Subcutaneous abdominal adipose tissue (tissue), 5 donors: ENCODE data around the gene ZSWIM3.

Experiments
- H3K27ac ChIP-seq: one replicate; pipeline ENCODE4 v1.7.0; 2013; ENCODE audit warnings: low read depth, mild to moderate bottlenecking, inconsistent platforms, low read length, moderate library complexity
- H3K27me3 ChIP-seq, 5 donors: one replicate each; pipeline ENCODE4 v1.7.0; 2013; ENCODE audit warnings: low read length in 5 of 5, inconsistent platforms in 1 of 5; ENCODE audit not compliant: control insufficient read depth in 5 of 5, insufficient read depth in 4 of 5
- H3K36me3 ChIP-seq, 5 donors: one replicate each; pipeline ENCODE4 v1.7.0; 2013; ENCODE audit warnings: low read length in 5 of 5; ENCODE audit not compliant: control insufficient read depth in 5 of 5, insufficient read depth in 5 of 5
- H3K4me1 ChIP-seq, 5 donors: one replicate each; pipeline ENCODE4 v1.7.0; 2013; ENCODE audit warnings: low read length in 5 of 5, mild to moderate bottlenecking in 3 of 5, moderate library complexity in 1 of 5; ENCODE audit not compliant: control insufficient read depth in 5 of 5, insufficient read depth in 5 of 5
- H3K4me3 ChIP-seq, 5 donors: one replicate each; pipeline ENCODE4 v1.7.0; 2013; ENCODE audit warnings: low read length in 5 of 5, low read depth in 1 of 5
- H3K9ac ChIP-seq, 5 donors: one replicate each; pipeline ENCODE4 v1.7.0; 2013; ENCODE audit warnings: low read length in 5 of 5, mild to moderate bottlenecking in 4 of 5, moderate library complexity in 3 of 5
- H3K9me3 ChIP-seq, 5 donors: one replicate each; pipeline ENCODE4 v1.7.0; 2013; ENCODE audit warnings: low read length in 5 of 5; ENCODE audit not compliant: control insufficient read depth in 5 of 5
- donor health status: healthy.
- donor health status: healthy.
- donor health status: healthy.
- donor health status: healthy.
- donor health status: healthy.

The ZSWIM3 gene

DNA sequence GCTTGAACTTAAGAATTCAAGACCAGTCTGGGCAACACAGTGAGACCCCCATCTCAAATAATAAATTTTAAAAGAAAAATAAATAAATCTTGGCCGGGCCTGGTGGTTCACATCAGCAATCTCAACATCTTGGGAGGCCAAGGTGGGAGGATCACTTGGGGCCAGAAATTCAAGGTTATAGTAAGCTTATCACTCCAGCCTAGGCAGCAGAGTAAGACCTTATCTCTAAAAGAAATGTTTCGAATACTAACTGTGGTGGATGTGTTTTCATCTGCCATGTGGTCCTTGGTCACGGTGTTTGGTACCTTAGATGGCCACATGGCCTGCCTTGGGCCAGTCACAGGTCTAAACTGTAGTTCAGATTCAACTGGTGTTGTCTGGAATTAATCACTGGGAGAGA lies 39.2 kb upstream of the ZSWIM3 start:
- H3K27me3 ChIP-seq = peaks cover 6 to 15% (median 12%) of the 10 kb centered on the region in 5 donors
- no peaks in the 10 kb centered on the region for H3K9me3 ChIP-seq
- H3K9ac ChIP-seq = no peak overlapping the region
- H3K4me1 ChIP-seq = peaks cover 0 to 11% (median 7%) of the 10 kb centered on the region in 5 donors
- no peak overlapping the region for H3K27ac ChIP-seq
- no peaks in the 10 kb centered on the region for H3K36me3 ChIP-seq
- no peak overlapping the region for H3K4me3 ChIP-seq

DNA sequence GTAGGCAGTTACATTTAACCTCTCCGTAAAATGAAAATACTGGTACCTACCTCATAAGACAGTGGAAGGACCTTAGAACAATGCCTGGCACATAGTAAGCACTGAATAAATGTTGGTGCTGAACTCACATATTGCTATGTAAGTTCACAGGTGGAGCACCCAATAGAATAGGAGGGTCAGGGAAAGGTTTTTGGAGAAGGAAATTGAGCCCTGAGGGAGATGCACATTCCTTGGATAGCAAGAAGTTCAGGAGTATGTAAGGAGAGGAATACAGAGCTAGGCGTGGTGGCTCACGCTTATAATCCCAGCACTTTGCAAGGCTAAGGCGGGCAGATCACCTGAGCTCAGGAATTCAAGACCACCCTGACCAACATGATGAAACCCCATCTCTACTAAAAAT lies 37.9 kb upstream of the ZSWIM3 start:
- no peak overlapping the region for H3K27ac ChIP-seq
- peaks cover 14 to 27% (median 16%) of the 10 kb centered on the region in 5 donors for H3K27me3 ChIP-seq
- H3K4me1 ChIP-seq = peaks cover 0 to 21% (median 15%) of the 10 kb centered on the region in 5 donors
- no peaks in the 10 kb centered on the region for H3K36me3 ChIP-seq
- no peak overlapping the region for H3K9ac ChIP-seq
- no peak overlapping the region for H3K4me3 ChIP-seq
- no peaks in the 10 kb centered on the region for H3K9me3 ChIP-seq

- Histone ChIP-seq H3K4me3 (no peak overlapping the region), H3K36me3 (no peaks in the 10 kb centered on the region), H3K9ac (no peak overlapping the region), H3K9me3 (no peaks in the 10 kb centered on the region), H3K4me1 (peaks cover 2 to 33% (median 29%) of the 10 kb centered on the region in 5 donors), H3K27ac (no peak overlapping the region), H3K27me3 (peaks cover 14 to 27% (median 16%) of the 10 kb centered on the region in 5 donors)
Measured at GRCh38 chr20:45821947-45822346, 35.5 kb upstream of the ZSWIM3 start.

GRCh38 chr20:45822857-45823256 lies 34.6 kb upstream of the ZSWIM3 start:
- Histone ChIP-seq H3K36me3 (no peaks in the 10 kb centered on the region), H3K27ac (no peak overlapping the region), H3K4me3 (no peak overlapping the region), H3K9me3 (no peaks in the 10 kb centered on the region), H3K27me3 (peaks cover 14 to 27% (median 16%) of the 10 kb centered on the region in 5 donors), H3K9ac (no peak overlapping the region), H3K4me1 (peaks cover 2 to 38% (median 33%) of the 10 kb centered on the region in 5 donors)

DNA sequence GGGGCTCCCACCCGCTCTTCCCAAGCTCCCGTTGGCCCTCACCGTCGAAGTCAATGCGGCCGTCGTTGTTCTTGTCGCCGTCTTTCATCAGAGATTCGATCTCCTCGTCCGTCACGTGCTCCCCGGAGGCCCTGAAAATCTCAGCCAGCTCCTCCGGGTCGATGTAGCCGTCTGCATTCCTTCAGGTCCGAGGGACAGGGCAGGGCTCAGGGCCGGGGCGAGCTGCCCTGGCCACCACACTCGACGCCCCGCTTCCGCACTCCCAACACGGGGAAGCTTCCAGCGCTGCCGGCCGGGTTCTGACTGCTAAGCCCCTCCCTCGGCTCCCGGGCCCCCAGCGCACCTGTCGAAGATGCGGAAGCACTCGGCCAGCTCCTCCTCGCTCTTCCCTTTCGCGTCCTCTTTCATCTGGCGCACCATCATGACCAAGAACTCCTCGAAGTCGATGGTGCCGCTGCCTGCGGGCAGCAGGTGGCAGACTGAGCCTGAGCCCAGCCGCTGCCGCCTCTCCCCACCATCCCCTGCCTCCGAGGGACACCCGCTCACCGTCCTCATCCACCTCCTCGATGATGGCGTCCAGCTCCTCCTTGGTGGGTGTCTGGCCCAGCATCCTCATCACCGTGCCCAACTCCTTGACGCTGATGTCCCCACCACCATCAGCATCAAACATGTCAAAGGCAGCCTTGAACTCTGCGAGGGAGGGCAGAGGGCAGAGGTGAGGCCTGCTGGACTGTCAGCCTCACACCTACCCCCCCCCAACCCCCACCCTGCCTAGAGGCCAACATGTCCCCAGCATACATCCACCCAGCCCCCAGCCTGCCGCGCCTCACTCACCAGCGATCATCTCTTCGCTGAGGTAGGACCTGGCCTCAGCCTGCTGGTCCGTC lies 33.2 kb upstream of the ZSWIM3 start:
- peak overlapping the region in 2 of 5 donors; percentile 18 to 38 for H3K4me3 ChIP-seq
- H3K9ac ChIP-seq = no peak overlapping the region
- peaks cover 14 to 27% (median 16%) of the 10 kb centered on the region in 5 donors for H3K27me3 ChIP-seq
- peaks cover 4 to 50% (median 40%) of the 10 kb centered on the region in 5 donors for H3K4me1 ChIP-seq
- H3K27ac ChIP-seq = no peak overlapping the region
- no peaks in the 10 kb centered on the region for H3K9me3 ChIP-seq
- H3K36me3 ChIP-seq = no peaks in the 10 kb centered on the region

GRCh38 chr20:45826381-45827019 lies 30.9 kb upstream of the ZSWIM3 start:
- Histone ChIP-seq H3K27me3 (peaks cover 14 to 27% (median 16%) of the 10 kb centered on the region in 5 donors), H3K4me1 (peaks cover 4 to 50% (median 40%) of the 10 kb centered on the region in 5 donors), H3K36me3 (no peaks in the 10 kb centered on the region), H3K4me3 (no peak overlapping the region), H3K9me3 (no peaks in the 10 kb centered on the region), H3K9ac (peak overlapping the region in 2 of 5 donors; percentile 4 to 49), H3K27ac (peak overlapping the region; percentile 97)

DNA sequence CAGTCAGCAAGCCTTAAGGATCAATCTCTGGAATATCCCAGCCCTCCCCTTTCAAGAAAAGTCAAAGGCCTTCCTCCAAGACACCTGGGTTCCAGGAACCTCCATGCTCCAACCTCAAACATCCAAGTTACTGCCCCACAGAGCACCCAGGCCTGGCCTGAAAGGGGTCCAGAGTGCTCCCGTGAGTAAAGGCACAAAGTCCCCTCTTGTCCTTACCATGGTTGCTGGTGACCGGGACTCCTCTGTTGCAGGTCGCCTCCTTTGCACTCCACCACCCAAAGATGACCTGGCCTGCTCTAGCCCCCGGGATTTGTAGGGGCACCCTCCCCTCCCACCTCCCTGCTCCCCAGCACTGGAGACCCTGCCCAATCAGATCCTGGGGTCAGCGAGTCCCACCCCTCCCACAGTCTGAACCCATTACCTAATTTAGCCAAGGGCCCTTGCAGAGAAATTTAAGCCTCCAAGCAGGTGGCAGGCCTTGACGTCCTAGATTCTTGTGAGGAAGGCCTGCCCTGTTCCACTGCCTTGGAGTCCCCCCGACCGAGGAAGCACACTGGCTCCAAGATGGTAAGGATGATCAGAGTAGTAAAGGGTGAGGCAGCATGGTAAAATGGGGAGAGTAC lies 30.3 kb upstream of the ZSWIM3 start, which contains the start of gene TNNC2:
Gene TNNC2 (minus strand): TSS at position 283 of the 623 bp plus-strand sequence. CDS start 64 bp downstream, at position 219.
- H3K27ac ChIP-seq = peak within 1 kb of the TSS; percentile 97
- H3K4me1 ChIP-seq = peaks cover 4 to 50% (median 44%) of the 10 kb centered on the region in 5 donors
- peaks cover 12 to 23% (median 15%) of the 10 kb centered on the region in 5 donors for H3K27me3 ChIP-seq

GRCh38 chr20:45827712-45828111 lies 29.7 kb upstream of the ZSWIM3 start:
- Histone ChIP-seq H3K9ac (peak overlapping the region in 1 of 5 donors; percentile 2), H3K4me1 (peaks cover 4 to 53% (median 47%) of the 10 kb centered on the region in 5 donors), H3K9me3 (no peaks in the 10 kb centered on the region), H3K27me3 (peaks cover 7 to 17% (median 12%) of the 10 kb centered on the region in 5 donors), H3K36me3 (no peaks in the 10 kb centered on the region), H3K4me3 (no peak overlapping the region), H3K27ac (peak overlapping the region; percentile 97)

More for the DNA sequence above, 30.3 kb upstream of the ZSWIM3 start, which contains the start of gene TNNC2:
- peak within 1 kb of the TSS in 4 of 5 donors; percentile 2 to 59 (median 26) for H3K9ac ChIP-seq
- no peaks in the 10 kb centered on the region for H3K9me3 ChIP-seq
- H3K4me3 ChIP-seq = no peak within 1 kb of the TSS
- no peaks in the 10 kb centered on the region for H3K36me3 ChIP-seq

DNA sequence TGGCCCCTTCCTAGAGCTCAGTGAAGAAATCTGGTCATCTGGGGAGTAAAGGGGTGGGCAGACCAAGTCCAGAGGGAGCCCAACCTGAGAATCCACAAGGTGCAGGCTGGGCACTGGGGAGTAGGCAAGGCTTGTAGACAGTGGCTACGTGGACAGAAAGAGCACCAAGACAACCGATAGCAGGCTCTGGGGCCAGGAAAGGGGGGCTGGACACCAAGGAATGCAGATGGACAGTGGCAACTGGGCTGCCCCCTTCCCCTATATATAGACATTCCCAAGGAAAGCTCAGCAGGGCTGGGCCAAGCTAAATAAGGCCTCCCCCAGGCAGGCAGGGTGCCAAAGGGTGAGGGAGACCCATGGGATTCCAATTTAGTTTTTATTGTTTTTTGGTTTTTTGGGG lies 28.8 kb upstream of the ZSWIM3 start:
- Histone ChIP-seq H3K36me3 (no peaks in the 10 kb centered on the region), H3K9ac (peak overlapping the region in 3 of 5 donors; percentile 2 to 30 (median 28)), H3K4me1 (peaks cover 7 to 56% (median 46%) of the 10 kb centered on the region in 5 donors), H3K27me3 (peaks cover 0 to 8% (median 6%) of the 10 kb centered on the region in 5 donors), H3K27ac (peak overlapping the region; percentile 97), H3K4me3 (peak overlapping the region in 1 of 5 donors; percentile 40), H3K9me3 (no peaks in the 10 kb centered on the region)
